Measurements from ENCODE around the gene ROR2. TPM values are rescaled to one million over a fixed set of nuclear protein-coding genes. Genes with fewer than 3 reads are reported as not detected.

Gene ROR2
- total RNA-seq, 1 experiment from 2014 or later = not detected

- TF ChIP-seq EZH2phosphoT487 (IDR thresholded peaks at IDR 0.05; ENCODE audit: borderline replicate concordance, low read length) (no peak), CTCF (conservative IDR thresholded peaks at IDR 0.05; ENCODE audit: low read depth, low read length) (no peak), EZH2 (IDR thresholded peaks at IDR 0.05; ENCODE audit: low read length, unreplicated experiment) (no peak)
- Histone ChIP-seq H3K4me2 (ENCODE audit: low read length) (no peak overlapping the region), H3K36me3 (ENCODE audit: low read depth, low read length) (no peaks in the 10 kb centered on the region), H3K9ac (ENCODE audit: low read length) (no peak overlapping the region), H4K20me1 (ENCODE audit: low read length) (no peaks in the 10 kb centered on the region), H3K4me3 (ENCODE audit: low read length) (no peak overlapping the region), H3K4me1 (ENCODE audit: insufficient read depth, low read length) (no peaks in the 10 kb centered on the region), H3K9me3 (ENCODE audit: low read length) (no peaks in the 10 kb centered on the region), H3K79me2 (ENCODE audit: low read length) (no peaks in the 10 kb centered on the region), H3F3A (ENCODE audit: low read length, unreplicated experiment) (no peaks in the 10 kb centered on the region), H3K9me2 (replicated peaks; ENCODE audit: low read length) (no peaks in the 10 kb centered on the region), H3K27ac (ENCODE audit: low read length) (no peak overlapping the region), H3K27me3 (ENCODE audit: low read length) (peaks cover 65% of the 10 kb centered on the region), H2AFZ (ENCODE audit: low read length) (no peak overlapping the region)
- ATAC-seq = no peak
- intact Hi-C loops (cut with micrococcal nuclease) = no loop called here
- ChIA-PET CTCF (no interaction called here), POLR2A (ENCODE audit: unreplicated experiment) (no interaction called here)
- DNase-seq = no peak
- no TSS peak for BruUV-seq (replicated peaks)
These were observed 168.9 kb downstream of the ROR2 start for GRCh38 chr9:91781116-91781515.

- Histone ChIP-seq H3K27ac (ENCODE audit: low read length) (no peak overlapping the region), H3K79me2 (ENCODE audit: low read length) (no peaks in the 10 kb centered on the region), H3K4me3 (ENCODE audit: low read length) (no peak overlapping the region), H4K20me1 (ENCODE audit: low read length) (no peaks in the 10 kb centered on the region), H3F3A (ENCODE audit: low read length, unreplicated experiment) (no peaks in the 10 kb centered on the region), H3K4me1 (ENCODE audit: insufficient read depth, low read length) (no peaks in the 10 kb centered on the region), H3K9me3 (ENCODE audit: low read length) (no peaks in the 10 kb centered on the region), H3K27me3 (ENCODE audit: low read length) (peaks cover 66% of the 10 kb centered on the region), H3K9ac (ENCODE audit: low read length) (no peak overlapping the region), H3K36me3 (ENCODE audit: low read depth, low read length) (no peaks in the 10 kb centered on the region), H3K9me2 (replicated peaks; ENCODE audit: low read length) (no peaks in the 10 kb centered on the region), H3K4me2 (ENCODE audit: low read length) (no peak overlapping the region), H2AFZ (ENCODE audit: low read length) (no peak overlapping the region)
- ATAC-seq = no peak
- ChIA-PET CTCF (no interaction called here), POLR2A (ENCODE audit: unreplicated experiment) (no interaction called here)
- intact Hi-C loops (cut with micrococcal nuclease) = loop anchor here (10.0 kb wide), 1 partner anchor 87 kb away; no protein-coding TSS in a partner anchor
- TF ChIP-seq CTCF (conservative IDR thresholded peaks at IDR 0.05; ENCODE audit: low read depth, low read length) (no peak), EZH2phosphoT487 (IDR thresholded peaks at IDR 0.05; ENCODE audit: borderline replicate concordance, low read length) (no peak), EZH2 (IDR thresholded peaks at IDR 0.05; ENCODE audit: low read length, unreplicated experiment) (no peak)
- BruUV-seq (replicated peaks) = no TSS peak
- no peak for DNase-seq
These were observed 172.0 kb downstream of the ROR2 start for GRCh38 chr9:91778031-91778430.

- Histone ChIP-seq H3K27ac (ENCODE audit: low read length) (no peak overlapping the region), H3K27me3 (ENCODE audit: low read length) (peaks cover 65% of the 10 kb centered on the region), H3K36me3 (ENCODE audit: low read depth, low read length) (no peaks in the 10 kb centered on the region), H2AFZ (ENCODE audit: low read length) (no peak overlapping the region), H3K4me1 (ENCODE audit: insufficient read depth, low read length) (no peaks in the 10 kb centered on the region), H3K4me2 (ENCODE audit: low read length) (no peak overlapping the region), H4K20me1 (ENCODE audit: low read length) (no peaks in the 10 kb centered on the region), H3K9me3 (ENCODE audit: low read length) (no peaks in the 10 kb centered on the region), H3K79me2 (ENCODE audit: low read length) (no peaks in the 10 kb centered on the region), H3F3A (ENCODE audit: low read length, unreplicated experiment) (no peaks in the 10 kb centered on the region), H3K9ac (ENCODE audit: low read length) (no peak overlapping the region), H3K9me2 (replicated peaks; ENCODE audit: low read length) (no peaks in the 10 kb centered on the region), H3K4me3 (ENCODE audit: low read length) (no peak overlapping the region)
- TF ChIP-seq EZH2phosphoT487 (IDR thresholded peaks at IDR 0.05; ENCODE audit: borderline replicate concordance, low read length) (no peak), EZH2 (IDR thresholded peaks at IDR 0.05; ENCODE audit: low read length, unreplicated experiment) (no peak), CTCF (conservative IDR thresholded peaks at IDR 0.05; ENCODE audit: low read depth, low read length) (no peak)
- intact Hi-C loops (cut with micrococcal nuclease) = loop anchor here (10.0 kb wide), 1 partner anchor 87 kb away; no protein-coding TSS in a partner anchor
- no TSS peak for BruUV-seq (replicated peaks)
- ChIA-PET POLR2A (ENCODE audit: unreplicated experiment) (no interaction called here), CTCF (no interaction called here)
- DNase-seq (no peak), ATAC-seq (no peak)
These were observed 172.7 kb downstream of the ROR2 start for GRCh38 chr9:91777292-91777830.

All from PC-3 (cell line).